D721Med (cell line): ENCODE data around the gene ATG4B.

Source experiments
- DNase-seq: peaks from one replicate; pipeline ENCODE4 v3.0.0; 2011; ENCODE audit warnings: low spot score; ENCODE audit not compliant: insufficient read length
- FAIRE-seq: peaks from 2 replicates; lab custom pipeline; 2011; peaks lifted over from hg19 to GRCh38; lab: Jason Lieb, UNC
- TF ChIP-seq, protein P1 (sequence below): IDR thresholded peaks from 2 replicates; pipeline ENCODE4 v1.5.1; 2012; ENCODE audit warnings: mild to moderate bottlenecking, control low read depth; ENCODE audit not compliant: insufficient read depth; ENCODE audit errors: missing control alignments

Gene ATG4B

DNA sequence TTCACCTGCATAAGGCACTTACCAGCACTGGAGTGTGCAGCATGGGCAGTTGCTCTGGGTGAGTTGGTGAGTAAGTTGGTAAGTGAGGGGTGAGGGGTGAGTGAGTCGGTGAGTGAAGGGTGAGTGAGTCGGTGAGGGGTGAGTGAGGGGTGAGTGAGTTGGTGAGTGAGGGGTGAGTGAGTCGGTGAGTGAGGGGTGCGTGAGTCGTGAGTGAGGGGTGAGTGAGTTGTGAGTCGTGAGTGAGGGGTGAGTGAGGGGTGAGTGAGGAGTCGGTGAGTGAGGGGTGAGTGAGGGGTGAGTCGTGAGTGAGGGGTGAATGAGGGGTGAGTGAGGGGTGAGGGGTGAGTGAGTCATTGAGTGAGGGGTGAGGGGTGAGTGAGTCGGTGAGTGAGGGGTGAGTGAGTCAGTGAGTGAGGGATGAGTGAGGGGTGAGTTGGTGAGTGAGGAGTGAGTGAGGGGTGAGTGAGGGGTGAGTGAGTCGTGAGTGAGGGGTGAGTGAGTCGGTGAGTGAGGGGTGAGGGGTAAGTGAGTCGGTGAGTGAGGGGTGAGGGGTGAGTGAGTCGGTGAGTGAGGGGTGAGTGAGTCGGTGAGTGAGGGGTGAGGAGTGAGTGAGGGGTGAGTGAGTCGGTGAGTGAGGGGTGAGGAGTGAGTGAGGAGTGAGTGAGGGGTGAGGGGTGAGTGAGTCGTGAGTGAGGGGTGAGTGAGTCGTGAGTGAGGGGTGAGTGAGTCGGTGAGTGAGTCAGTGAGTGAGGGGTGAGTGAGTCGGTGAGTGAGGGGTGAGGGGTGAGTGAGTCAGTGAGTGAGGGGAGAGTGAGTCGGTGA, 17.7 kb upstream of the ATG4B start:
- DNase-seq (no peak), FAIRE-seq (no peak)
- TF ChIP-seq, protein P1, sequence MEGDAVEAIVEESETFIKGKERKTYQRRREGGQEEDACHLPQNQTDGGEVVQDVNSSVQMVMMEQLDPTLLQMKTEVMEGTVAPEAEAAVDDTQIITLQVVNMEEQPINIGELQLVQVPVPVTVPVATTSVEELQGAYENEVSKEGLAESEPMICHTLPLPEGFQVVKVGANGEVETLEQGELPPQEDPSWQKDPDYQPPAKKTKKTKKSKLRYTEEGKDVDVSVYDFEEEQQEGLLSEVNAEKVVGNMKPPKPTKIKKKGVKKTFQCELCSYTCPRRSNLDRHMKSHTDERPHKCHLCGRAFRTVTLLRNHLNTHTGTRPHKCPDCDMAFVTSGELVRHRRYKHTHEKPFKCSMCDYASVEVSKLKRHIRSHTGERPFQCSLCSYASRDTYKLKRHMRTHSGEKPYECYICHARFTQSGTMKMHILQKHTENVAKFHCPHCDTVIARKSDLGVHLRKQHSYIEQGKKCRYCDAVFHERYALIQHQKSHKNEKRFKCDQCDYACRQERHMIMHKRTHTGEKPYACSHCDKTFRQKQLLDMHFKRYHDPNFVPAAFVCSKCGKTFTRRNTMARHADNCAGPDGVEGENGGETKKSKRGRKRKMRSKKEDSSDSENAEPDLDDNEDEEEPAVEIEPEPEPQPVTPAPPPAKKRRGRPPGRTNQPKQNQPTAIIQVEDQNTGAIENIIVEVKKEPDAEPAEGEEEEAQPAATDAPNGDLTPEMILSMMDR = no peak

DNA sequence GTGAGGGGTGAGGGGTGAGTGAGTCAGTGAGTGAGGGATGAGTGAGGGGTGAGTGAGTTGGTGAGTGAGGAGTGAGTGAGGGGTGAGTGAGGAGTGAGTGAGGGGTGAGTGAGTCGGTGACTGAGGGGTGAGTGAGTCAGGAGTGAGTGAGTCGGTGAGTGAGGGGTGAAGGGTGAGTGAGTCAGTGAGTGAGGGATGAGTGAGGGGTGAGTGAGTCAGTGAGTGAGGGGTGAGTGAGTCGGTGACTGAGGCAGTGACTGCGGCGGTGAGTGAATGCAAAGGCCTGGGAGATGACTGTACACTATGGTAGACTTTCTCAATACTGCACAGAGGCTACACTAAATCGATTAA, 17.1 kb upstream of the ATG4B start:
- DNase-seq = no peak
- TF ChIP-seq, protein P1 = no peak
- no peak for FAIRE-seq

DNA sequence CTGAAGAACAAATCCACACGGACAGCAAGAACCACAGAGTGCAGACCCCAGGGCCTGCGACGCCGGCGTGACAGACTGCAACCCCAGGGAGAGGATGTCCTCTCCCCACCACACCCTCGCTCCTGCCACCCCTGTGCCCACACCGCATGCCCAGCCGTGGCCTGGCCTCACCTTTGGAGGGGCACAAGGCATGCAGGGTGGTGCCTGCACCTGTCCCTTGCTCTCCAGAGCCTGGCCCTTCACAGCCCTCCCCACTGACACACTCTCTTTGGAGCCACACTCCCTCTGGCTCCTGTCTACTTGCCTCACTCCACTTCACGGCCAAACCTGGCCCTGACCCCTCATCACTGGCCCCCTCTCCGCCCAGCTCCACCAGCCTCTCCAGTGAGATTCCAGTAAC, 9.8 kb upstream of the ATG4B start:
- no peak for DNase-seq
- no peak for FAIRE-seq
- TF ChIP-seq, protein P1 = no peak

DNA sequence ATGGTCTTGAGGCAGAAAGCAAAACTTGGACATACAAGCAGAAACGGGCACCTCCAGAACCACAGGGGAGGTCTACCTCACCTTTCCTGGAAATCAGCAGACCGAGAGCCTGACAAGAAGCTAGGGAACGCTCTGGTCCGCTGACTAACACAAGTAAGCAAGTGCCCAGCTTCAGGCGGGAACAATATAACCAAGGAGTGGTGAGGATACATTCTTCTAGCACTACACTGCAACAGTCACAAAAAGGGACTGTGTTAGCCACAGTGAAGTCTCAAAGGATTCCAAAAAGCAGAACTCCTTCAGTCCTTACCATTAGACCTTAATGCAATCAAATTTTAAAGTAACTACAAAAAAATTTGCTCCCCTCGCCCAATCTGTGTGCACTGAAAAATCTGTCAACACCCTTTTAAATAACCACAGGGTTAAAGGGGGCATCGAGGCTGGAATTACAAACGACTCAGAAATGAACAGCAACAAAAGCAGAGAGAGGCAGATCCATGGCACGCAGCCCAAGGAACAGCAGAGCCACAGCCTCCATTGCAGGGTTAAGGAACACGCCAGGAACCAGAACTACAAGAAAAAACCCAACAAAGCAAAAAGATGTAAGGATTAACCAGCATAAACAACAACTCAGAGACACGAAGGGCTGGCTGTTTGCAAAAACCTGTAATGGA, 7.6 kb upstream of the ATG4B start:
- TF ChIP-seq, protein P1 = no peak
- FAIRE-seq (no peak), DNase-seq (no peak)

DNA sequence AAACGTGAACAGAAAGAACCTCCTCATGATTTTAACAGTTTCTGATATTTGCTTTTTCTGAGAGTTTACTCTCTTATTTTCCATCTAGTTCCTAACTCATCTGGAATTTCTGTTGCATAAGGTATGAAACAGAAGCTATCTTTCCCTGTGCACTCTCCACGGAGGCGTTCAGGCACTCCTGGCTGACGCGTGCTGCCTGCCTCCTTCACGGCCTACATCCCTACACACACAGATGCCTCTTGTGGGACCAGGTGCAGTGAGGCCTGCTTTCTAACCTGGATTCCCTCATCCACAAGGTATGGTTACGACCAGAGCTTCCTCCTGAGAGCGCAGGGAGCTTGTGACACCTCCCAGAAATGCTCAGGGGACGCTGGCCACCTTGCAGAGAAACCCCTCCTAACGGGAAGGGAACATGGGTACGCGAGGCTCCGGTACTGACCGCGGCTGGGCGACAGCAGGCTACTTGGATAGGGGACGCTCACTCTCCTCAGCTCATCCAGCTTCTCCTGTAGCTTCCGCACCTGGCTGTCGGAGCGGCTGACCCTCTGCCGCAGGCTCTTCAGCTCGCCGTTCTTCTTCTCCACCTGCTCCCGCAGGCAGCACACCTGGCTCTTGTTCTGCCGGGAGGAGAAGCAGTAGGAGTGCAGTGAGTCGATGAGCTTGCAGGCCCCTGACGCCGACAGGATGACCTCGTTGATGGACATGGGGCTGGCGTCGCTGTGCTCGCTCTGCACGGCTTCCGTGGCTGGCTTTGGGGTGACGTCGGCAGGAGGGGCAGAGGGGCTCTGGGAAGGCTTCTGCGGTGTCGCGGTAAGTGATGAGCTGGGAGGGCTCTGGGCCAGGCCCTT, 4.8 kb upstream of the ATG4B start:
- TF ChIP-seq, protein P1 = no peak
- FAIRE-seq = no peak
- DNase-seq = no peak

DNA sequence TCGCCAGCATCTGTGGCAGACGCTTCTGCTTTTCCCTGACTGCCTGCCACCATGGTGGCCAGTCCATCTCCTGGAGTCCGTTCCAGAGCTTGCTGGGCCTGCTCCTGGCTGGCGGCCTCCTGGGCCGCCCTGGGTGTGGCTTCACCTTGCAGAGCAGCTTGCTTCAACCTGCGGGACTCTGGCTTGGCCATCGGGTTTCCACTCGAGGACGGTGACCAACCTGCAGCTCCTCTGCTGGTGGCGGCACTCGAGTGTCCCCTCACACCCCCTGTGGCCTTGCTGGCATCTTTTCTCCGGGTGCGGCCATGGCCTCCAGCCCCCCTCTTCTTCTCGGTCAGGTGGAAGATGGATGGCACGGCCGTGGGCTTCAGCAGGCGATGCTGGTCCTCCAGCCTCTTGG, 3.9 kb upstream of the ATG4B start:
- DNase-seq (no peak), FAIRE-seq (no peak)
- TF ChIP-seq, protein P1 = no peak
